Prostate gland (tissue), 2 donors: ENCODE measurements around the gene ERAL1. TPM values are rescaled to one million over a fixed set of nuclear protein-coding genes. Genes with fewer than 3 reads are reported as not detected.

ENCODE experiments used
- DNase-seq: peaks from one replicate; pipeline ENCODE4 v3.0.0-alpha.2; 2019; ENCODE audit warnings: low spot score
- H3K27ac ChIP-seq, 2 donors: fragments of 200-600 bp; sonication (generic); 2 replicates each; pipeline ENCODE4 v1.5.1; 2017 to 2019
- H3K27me3 ChIP-seq: fragments of 200-600 bp; sonication (generic); replicated peaks from 2 replicates; pipeline ENCODE4 v1.5.1; 2019; ENCODE audit not compliant: insufficient read depth
- H3K36me3 ChIP-seq, 2 donors: fragments of 200-600 bp; sonication (generic); 1 replicate in 1 of 2; 2 replicates in 1 of 2; pipeline versions ENCODE4 v1.5.1 to v1.8.1; 2017 to 2019
- H3K4me1 ChIP-seq: fragments of 200-600 bp; sonication (generic); replicated peaks from 2 replicates; pipeline ENCODE4 v1.5.1; 2019
- H3K4me3 ChIP-seq, 2 donors: fragments of 200-600 bp; sonication (generic); 2 replicates each; pipeline ENCODE4 v1.5.1; 2017 to 2019
- H3K9me3 ChIP-seq: fragments of 200-600 bp; sonication (generic); 2 replicates; pipeline ENCODE4 v1.5.1; 2017
- CTCF ChIP-seq, 4 experiments: fragments of 200-600 bp in 2 of 4; fragments of 450-650 bp in 2 of 4; sonication (generic) in 2 of 4; IDR thresholded peaks; 1 replicate in 3 of 4; 2 replicates in 1 of 4; pipeline ENCODE4 v1.5.1; 2016 to 2019; ENCODE audit warnings: antibody characterized with exemption in 4 of 4, mild to moderate bottlenecking in 2 of 4, moderate library complexity in 2 of 4
- POLR2A ChIP-seq: fragments of 450-650 bp; IDR thresholded peaks from one replicate; pipeline ENCODE4 v1.6.1; 2016; ENCODE audit warnings: antibody characterized with exemption, mild to moderate bottlenecking
- POLR2AphosphoS5 ChIP-seq: sonication (generic); formaldehyde crosslinking; IDR thresholded peaks from one replicate; pipeline ENCODE4 v1.6.1; 2017; ENCODE audit warnings: antibody characterized with exemption
- WGBS: methylation state at CpG from one replicate; pipeline ENCODE4 v1.1.5; 2018; 5-methylcytosine and 5-hydroxymethylcytosine counted together
- intact Hi-C: fragments of 100-400 bp; cut with DNase I; formaldehyde crosslinking; loops from one replicate; pipeline ENCODE4 v1.14.2; 2022
- total RNA-seq, 2 donors: library from RNA; depleted of rRNA; stranded (reverse); fragments of >200 nt; gene quantifications; one replicate each; pipeline ENCODE4 v1.1.0, GENCODE V29; 2016

ERAL1 gene
- total RNA-seq, 2 donors from 2014 or later: 49.9 to 70.8 TPM

- Histone ChIP-seq H3K9me3 (no peaks in the 10 kb centered on the region), H3K4me1 (peaks cover 5% of the 10 kb centered on the region), H3K4me3 (no peak overlapping the region), H3K27me3 (no peaks in the 10 kb centered on the region), H3K27ac (no peak overlapping the region), H3K36me3 (peaks cover 3 to 11% of the 10 kb centered on the region in 2 donors)
- WGBS: 50% methylated on average over 2 of the region's 2 CpGs
- TF ChIP-seq POLR2AphosphoS5: no peak
- no peak for TF ChIP-seq CTCF (IDR thresholded peaks at IDR 0.05)
- no peak for TF ChIP-seq POLR2A
- no peak for DNase-seq
- intact Hi-C loops: loop anchor here (10.0 kb wide), 1 partner anchor 94 kb away; no protein-coding TSS in a partner anchor
Observed at GRCh38 chr17:28858801-28859355, 4.1 kb downstream of the ERAL1 start.

GRCh38 chr17:28860363-28860808 is 5.6 kb downstream of the ERAL1 start:
- WGBS: 100% methylated on average over 4 of the region's 4 CpGs

GRCh38 chr17:28861393-28862203 is 6.8 kb downstream of the ERAL1 start:
- no peaks in the 10 kb centered on the region for H3K27me3 ChIP-seq
- H3K4me1 ChIP-seq: no peaks in the 10 kb centered on the region
- intact Hi-C loops: no loop called here
- no peak for DNase-seq
- H3K27ac ChIP-seq: no peak overlapping the region
- H3K36me3 ChIP-seq: peaks cover 3 to 11% of the 10 kb centered on the region in 2 donors
- WGBS: 68% methylated on average over 8 of the region's 8 CpGs
- no peaks in the 10 kb centered on the region for H3K9me3 ChIP-seq
- no peak overlapping the region for H3K4me3 ChIP-seq
- TF ChIP-seq POLR2AphosphoS5 (no peak), CTCF (IDR thresholded peaks at IDR 0.05) (no peak), POLR2A (no peak)

More at GRCh38 chr17:28860363-28860808, 5.6 kb downstream of the ERAL1 start:
- Histone ChIP-seq H3K36me3 (peaks cover 3 to 11% of the 10 kb centered on the region in 2 donors), H3K4me3 (no peak overlapping the region), H3K9me3 (no peaks in the 10 kb centered on the region), H3K4me1 (peaks cover 3% of the 10 kb centered on the region), H3K27me3 (no peaks in the 10 kb centered on the region), H3K27ac (no peak overlapping the region)
- no peak for TF ChIP-seq POLR2AphosphoS5
- DNase-seq: no peak
- intact Hi-C loops: no loop called here

DNA sequence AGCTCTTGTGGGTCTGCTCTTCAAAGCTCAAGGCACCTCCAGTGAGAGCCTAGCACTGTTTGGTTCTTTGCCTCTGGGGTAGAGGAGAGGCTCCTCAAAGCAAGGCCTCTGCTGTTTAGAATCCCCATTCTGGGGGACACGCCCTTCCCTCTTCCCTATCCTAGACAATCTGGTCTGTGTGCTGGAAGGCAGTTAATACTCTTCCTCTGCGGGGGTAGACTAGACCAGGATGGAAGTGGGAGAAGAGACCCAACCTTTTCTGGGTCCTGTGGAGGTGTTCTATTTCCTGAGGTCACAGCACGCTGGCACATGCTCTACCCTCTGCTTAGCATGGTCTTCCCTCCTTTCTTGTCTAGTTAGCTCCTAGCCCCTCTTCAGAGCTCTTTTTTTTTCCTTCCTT is 7.7 kb downstream of the ERAL1 start:
- WGBS: 89% methylated on average over 3 of the region's 3 CpGs
- no peak overlapping the region for H3K4me3 ChIP-seq
- intact Hi-C loops: no loop called here

More for the DNA sequence above, 7.7 kb downstream of the ERAL1 start:
- no peak overlapping the region for H3K27ac ChIP-seq
- peaks cover 3 to 11% of the 10 kb centered on the region in 2 donors for H3K36me3 ChIP-seq
- H3K27me3 ChIP-seq: no peaks in the 10 kb centered on the region
- DNase-seq: no peak
- H3K9me3 ChIP-seq: no peaks in the 10 kb centered on the region
- TF ChIP-seq POLR2A (no peak), POLR2AphosphoS5 (no peak), CTCF (IDR thresholded peaks at IDR 0.05) (no peak)
- H3K4me1 ChIP-seq: no peaks in the 10 kb centered on the region
